HG03103 (cell line): ENCODE measurements around the gene ARHGEF16.

Experiments
- ATAC-seq: cut with Tn5 transposase; IDR thresholded peaks from one replicate; pipeline ENCODE4 v1.9.1; 2021; ENCODE audit warnings: low read depth; ENCODE audit not compliant: unreplicated experiment

ARHGEF16 gene

GRCh38 chr1:3454811-3455618, 550 bp downstream of the ARHGEF16 start:
- ATAC-seq = no peak

- ATAC-seq = no peak
Measured at GRCh38 chr1:3455670-3456448, 1.4 kb downstream of the ARHGEF16 start.

DNA sequence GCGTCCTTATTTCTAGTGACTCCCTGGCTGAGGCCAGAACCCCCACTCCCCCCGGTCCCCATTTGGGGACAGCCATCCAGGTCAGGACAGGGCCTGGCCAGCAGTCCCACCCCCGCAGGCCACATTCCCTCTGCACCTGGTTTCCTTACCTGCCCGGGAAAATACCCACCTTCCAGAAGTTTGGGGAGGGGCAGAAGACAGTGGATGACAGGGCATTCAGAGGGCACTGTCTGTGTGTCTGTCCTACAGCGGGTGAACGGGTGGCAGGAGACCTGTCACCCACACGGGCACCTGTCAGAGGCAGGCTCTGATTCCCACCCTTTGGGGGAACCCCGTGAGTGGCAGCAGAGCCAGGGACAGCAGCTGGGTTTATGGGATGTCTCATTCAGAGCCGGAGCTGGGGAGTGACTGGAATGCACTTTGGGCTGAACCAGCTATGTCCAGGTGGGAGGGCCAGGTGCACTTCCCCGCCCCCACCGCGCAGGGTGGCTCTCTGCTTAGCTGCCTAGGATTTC, 2.0 kb downstream of the ARHGEF16 start:
- ATAC-seq = no peak

- no peak for ATAC-seq
Measured at GRCh38 chr1:3456964-3457909, 2.8 kb downstream of the ARHGEF16 start.

DNA sequence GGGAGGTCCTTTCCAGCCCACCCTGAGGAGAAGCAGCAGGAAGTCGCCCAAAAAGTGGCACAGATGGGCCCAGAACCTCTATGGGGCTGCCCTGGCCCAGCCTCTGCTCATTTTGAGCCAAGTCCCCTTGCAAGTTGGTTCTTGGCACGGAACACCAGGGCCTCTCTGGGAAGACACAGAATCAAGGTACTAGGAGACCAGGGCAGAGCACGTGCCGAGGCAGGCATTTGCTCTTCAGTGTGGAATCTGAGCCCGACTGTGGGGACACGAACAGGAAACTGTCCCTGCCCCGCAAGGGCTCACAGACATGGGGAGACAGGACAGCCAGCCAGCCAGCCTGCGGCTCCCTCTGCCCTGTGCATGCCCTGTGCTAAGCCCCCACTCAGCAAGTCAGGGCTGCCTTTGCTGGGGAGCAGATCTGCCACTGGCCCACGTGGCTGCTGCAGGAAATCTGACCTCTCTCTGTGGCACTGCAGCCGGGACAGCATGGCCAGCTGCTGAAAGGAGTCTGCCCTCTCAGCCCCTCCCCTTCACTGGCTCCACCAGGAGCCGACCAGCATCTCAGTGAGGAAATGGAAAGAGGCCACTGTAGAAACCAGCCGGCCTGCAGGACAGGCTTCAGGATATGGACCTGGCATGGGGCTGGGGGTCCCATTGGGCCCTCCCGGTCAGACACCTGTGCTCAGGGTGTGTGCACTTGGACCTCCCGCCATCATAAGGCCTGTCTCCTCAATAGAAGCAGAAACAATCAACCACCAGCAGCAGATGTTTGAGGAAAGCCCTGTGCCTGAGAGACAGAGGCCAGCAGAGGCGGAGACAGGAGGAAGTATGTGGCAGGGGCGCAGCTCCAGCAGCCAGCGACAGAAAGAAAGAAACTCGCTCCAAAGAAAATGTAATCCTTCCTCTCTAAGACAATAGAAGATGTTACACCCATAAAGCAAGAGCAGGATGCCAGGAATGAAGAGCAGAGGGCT, 3.7 kb downstream of the ARHGEF16 start:
- no peak for ATAC-seq

GRCh38 chr1:3459051-3459908, 4.8 kb downstream of the ARHGEF16 start:
- no peak for ATAC-seq

DNA sequence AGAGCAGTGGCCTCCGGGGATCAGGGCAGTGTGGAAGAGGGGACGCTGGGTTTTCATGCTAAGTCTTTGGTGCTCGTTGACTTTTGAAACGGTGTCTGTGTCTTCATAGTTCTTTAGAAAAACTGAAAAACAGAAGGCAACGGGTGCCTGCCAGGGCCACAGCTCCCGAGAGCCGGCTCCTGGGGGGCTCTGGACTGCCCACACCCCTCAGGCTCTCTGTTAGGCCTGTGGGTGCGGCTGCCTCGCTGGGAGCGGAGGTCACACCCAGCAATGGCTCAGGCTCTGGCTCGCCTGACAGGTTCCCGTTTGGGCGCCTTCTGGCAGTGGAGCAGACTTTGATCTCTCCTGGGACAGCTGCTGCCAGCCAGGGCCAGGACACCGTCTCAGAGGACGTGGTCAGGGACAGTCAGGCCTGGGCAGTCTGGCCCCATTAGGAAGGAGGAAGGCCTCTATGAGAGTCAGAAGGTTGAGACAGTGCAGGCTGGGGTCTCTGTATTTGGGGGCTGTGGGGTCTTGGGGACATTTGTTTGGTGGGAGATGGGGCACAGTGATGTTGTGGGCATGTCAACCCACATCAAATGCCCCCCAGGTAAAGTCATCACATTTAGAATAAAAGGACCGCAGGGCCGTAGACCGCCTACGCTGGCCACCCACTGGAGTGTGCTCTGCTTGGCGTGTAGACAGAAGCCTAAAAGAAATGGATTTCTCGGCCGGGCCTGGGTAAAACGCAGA, 5.6 kb downstream of the ARHGEF16 start:
- no peak for ATAC-seq

GRCh38 chr1:3460672-3461131, 6.2 kb downstream of the ARHGEF16 start:
- no peak for ATAC-seq

GRCh38 chr1:3461238-3461933, 6.9 kb downstream of the ARHGEF16 start:
- ATAC-seq = no peak

GRCh38 chr1:3461934-3462275, 7.4 kb downstream of the ARHGEF16 start:
- no peak for ATAC-seq

- ATAC-seq = no peak
Measured at GRCh38 chr1:3462356-3463012, 8.0 kb downstream of the ARHGEF16 start.

GRCh38 chr1:3463013-3463385, 8.5 kb downstream of the ARHGEF16 start:
- no peak for ATAC-seq

DNA sequence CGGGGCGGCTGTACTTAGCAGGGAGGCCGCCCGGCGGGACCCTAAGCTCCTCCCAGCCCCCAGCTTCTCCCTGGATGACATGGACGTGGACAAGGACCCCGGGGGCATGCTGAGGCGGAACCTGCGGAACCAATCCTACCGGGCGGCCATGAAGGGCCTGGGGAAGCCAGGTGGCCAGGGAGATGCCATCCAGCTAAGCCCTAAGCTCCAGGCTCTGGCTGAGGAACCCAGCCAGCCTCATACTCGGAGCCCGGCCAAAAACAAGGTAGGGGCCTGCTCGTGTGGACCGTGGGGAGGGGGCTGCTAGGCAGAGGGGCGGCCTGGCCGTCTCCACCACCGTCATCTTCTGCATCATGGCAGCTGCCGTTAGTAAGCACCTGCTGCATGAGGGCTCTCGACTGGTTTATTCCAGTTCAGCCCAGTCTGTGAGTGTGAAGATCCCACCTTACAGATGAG, 9.0 kb downstream of the ARHGEF16 start:
- ATAC-seq = no peak

GRCh38 chr1:3463891-3464648, 9.6 kb downstream of the ARHGEF16 start:
- no peak for ATAC-seq

DNA sequence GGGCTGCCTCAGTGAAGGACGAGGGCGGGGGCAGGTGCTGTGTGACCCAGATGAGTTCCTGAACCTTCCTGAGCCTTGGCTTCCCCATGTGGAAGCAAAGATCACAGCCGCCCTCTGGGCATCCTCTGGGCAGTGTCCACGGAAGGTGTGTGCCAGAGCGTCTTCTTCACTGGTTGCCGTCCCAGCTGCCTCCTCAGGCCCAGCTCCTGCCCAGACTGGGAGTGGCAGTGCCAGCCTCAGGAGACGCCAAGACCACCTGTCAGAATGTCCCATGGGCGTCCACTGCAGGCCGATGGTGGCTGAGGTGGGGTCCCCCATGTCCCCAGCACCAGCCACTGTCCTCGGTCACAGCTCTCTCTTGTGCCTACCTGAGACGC, 10.2 kb downstream of the ARHGEF16 start:
- no peak for ATAC-seq
